NOMO-1 treated with dmso at 0.1 percent for 144 hours (cell line): ENCODE results near the gene CTCFL.

Experiments
- DNase-seq: peaks from one replicate; lab custom pipeline; 2025; ENCODE audit not compliant: unreplicated experiment; lab: John Stamatoyannopoulos, UW

The CTCFL gene

GRCh38 chr20:57449398-57450354, 75.3 kb downstream of the CTCFL start:
- no peak for DNase-seq

DNA sequence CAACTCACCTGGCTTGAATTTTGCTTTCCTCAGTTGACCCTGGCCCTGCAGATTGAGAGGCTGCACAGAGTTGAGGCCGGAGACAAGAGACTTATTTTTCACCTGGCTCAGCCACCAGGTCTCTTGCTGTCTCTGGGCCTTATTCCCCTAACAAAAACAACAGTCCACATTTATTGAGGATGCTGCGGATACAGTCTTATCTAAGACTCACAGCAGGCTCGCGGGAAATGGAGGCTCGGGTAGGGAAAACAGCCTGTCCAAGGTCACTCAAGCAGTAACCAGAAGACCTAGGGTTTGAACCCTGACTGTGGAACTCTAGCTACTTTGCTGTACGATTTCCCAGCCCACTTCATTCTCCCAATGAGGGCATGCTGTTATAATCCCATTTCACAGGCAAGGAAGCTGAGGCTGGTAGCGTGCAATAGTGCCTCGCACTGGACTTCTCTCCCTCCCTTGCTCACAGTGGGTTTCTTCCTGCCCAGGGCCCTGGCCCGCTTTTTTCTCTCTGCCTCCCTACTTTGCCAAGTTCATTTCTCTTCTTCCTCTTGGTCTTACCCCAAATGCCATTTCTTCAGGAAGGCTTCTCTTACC, 76.1 kb downstream of the CTCFL start:
- DNase-seq, result no peak
